ENCODE data around the gene ZNF385D.
A peak's percentile ranks its signal among the peaks of the same experiment; 100 is the strongest.
"Not testable (repeated sequence)": the region's sequence is repeated elsewhere in the genome, so short reads cannot be mapped to it uniquely, and the experiment has no call there.

The ZNF385D gene

GRCh38 chr3:21434310-21434709 is 316.7 kb downstream of the ZNF385D start:
- DNase-seq: no peak

GRCh38 chr3:21433751-21434150 is 317.3 kb downstream of the ZNF385D start:
- no peak for DNase-seq

GRCh38 chr3:21426920-21427319 is 324.1 kb downstream of the ZNF385D start:
- DNase-seq: no peak

GRCh38 chr3:21425715-21426114 is 325.3 kb downstream of the ZNF385D start:
- no peak for DNase-seq

- no peak for DNase-seq
Measured at GRCh38 chr3:21421096-21421495, 329.9 kb downstream of the ZNF385D start.

- DNase-seq: no peak
Measured at GRCh38 chr3:21417991-21418390, 333.0 kb downstream of the ZNF385D start.

- no peak for DNase-seq
Measured at GRCh38 chr3:21414506-21414905, 336.5 kb downstream of the ZNF385D start.

GRCh38 chr3:21411058-21411457 is 340.0 kb downstream of the ZNF385D start:
- no peak for DNase-seq

GRCh38 chr3:21409401-21409800 is 341.6 kb downstream of the ZNF385D start:
- no peak for DNase-seq

GRCh38 chr3:21407743-21408142 is 343.3 kb downstream of the ZNF385D start:
- no peak for DNase-seq

- DNase-seq: no peak
Measured at GRCh38 chr3:21405671-21406667, 345.0 kb downstream of the ZNF385D start.

GRCh38 chr3:21398461-21398860 is 352.5 kb downstream of the ZNF385D start:
- no peak for DNase-seq

- no peak for DNase-seq
Measured at GRCh38 chr3:21393683-21394311, 357.2 kb downstream of the ZNF385D start.

GRCh38 chr3:21392526-21392925 is 358.5 kb downstream of the ZNF385D start:
- DNase-seq: no peak

- DNase-seq: no peak
Measured at GRCh38 chr3:21390856-21391255, 360.2 kb downstream of the ZNF385D start.

GRCh38 chr3:21390136-21390535 is 360.9 kb downstream of the ZNF385D start:
- peak; percentile 31 for DNase-seq

GRCh38 chr3:21387142-21387826 is 363.7 kb downstream of the ZNF385D start:
- not testable (repeated sequence) for DNase-seq

GRCh38 chr3:21378036-21378435 is 373.0 kb downstream of the ZNF385D start:
- DNase-seq: not testable (repeated sequence)

GRCh38 chr3:21377071-21377769 is 373.8 kb downstream of the ZNF385D start:
- DNase-seq: no peak

GRCh38 chr3:21372316-21372715 is 378.7 kb downstream of the ZNF385D start:
- no peak for DNase-seq
